GM21717 (cell line): Measurements from ENCODE around the gene RGL2.
"Not testable (repeated sequence)": the region's sequence is repeated elsewhere in the genome, so short reads cannot be mapped to it uniquely, and the experiment has no call there.

Source experiments
- ATAC-seq: cut with Tn5 transposase; IDR thresholded peaks from one replicate; pipeline ENCODE4 v1.9.1; 2021; ENCODE audit warnings: mild to moderate bottlenecking, moderate library complexity; ENCODE audit not compliant: unreplicated experiment

RGL2 gene

GRCh38 chr6:33298773-33299236 lies at the start of gene RGL2:
Gene RGL2, minus strand, starts transcription at chr6:33298942. Its CDS starts 332 bp downstream, at chr6:33298610.
- ATAC-seq: no peak

GRCh38 chr6:33347816-33348215 lies 49.1 kb upstream of the RGL2 start:
- no peak for ATAC-seq

GRCh38 chr6:33346972-33347371 lies 48.2 kb upstream of the RGL2 start:
- ATAC-seq: not testable (repeated sequence)

- ATAC-seq: no peak
These were observed 46.3 kb upstream of the RGL2 start for GRCh38 chr6:33344701-33345697.

GRCh38 chr6:33343953-33344611 lies 45.3 kb upstream of the RGL2 start:
- ATAC-seq: no peak

GRCh38 chr6:33343606-33343952 lies 44.8 kb upstream of the RGL2 start:
- not testable (repeated sequence) for ATAC-seq

- no peak for ATAC-seq
These were observed 40.5 kb upstream of the RGL2 start for GRCh38 chr6:33339193-33339592.

- ATAC-seq: no peak
These were observed 37.8 kb upstream of the RGL2 start for GRCh38 chr6:33336495-33336894.

- ATAC-seq: no peak
These were observed 37.2 kb upstream of the RGL2 start for GRCh38 chr6:33335916-33336315.

GRCh38 chr6:33333666-33334065 lies 34.9 kb upstream of the RGL2 start:
- no peak for ATAC-seq

- ATAC-seq: no peak
These were observed 32.0 kb upstream of the RGL2 start for GRCh38 chr6:33330736-33331135.

- ATAC-seq: no peak
These were observed 30.3 kb upstream of the RGL2 start for GRCh38 chr6:33329058-33329457.

- ATAC-seq: no peak
These were observed 25.4 kb upstream of the RGL2 start for GRCh38 chr6:33324125-33324524.

GRCh38 chr6:33323623-33323948 lies 24.8 kb upstream of the RGL2 start:
- ATAC-seq: peak; percentile 1

- ATAC-seq: no peak
These were observed 22.5 kb upstream of the RGL2 start for GRCh38 chr6:33321227-33321626.

- ATAC-seq: no peak
These were observed 21.8 kb upstream of the RGL2 start for GRCh38 chr6:33320315-33321181.

GRCh38 chr6:33319939-33320314 lies 21.2 kb upstream of the RGL2 start:
- no peak for ATAC-seq

GRCh38 chr6:33318426-33319073 lies 19.8 kb upstream of the RGL2 start:
- no peak for ATAC-seq

- ATAC-seq: peak; percentile 40
These were observed 19.1 kb upstream of the RGL2 start, which contains the start of gene ZBTB22 for GRCh38 chr6:33317669-33318425. Gene ZBTB22, minus strand, starts transcription at chr6:33317744. Its CDS starts 828 bp downstream, at chr6:33316916.

GRCh38 chr6:33317419-33317668 lies 18.6 kb upstream of the RGL2 start:
- ATAC-seq: no peak
